Type B pancreatic cell (in vitro differentiated cells): Measurements from ENCODE around the gene HS2ST1. TPM values are rescaled to one million over a fixed set of nuclear protein-coding genes. Genes with fewer than 3 reads are reported as not detected.
"Not testable (repeated sequence)": the region's sequence is repeated elsewhere in the genome, so short reads cannot be mapped to it uniquely, and the experiment has no call there.

ENCODE experiments used
- DNase-seq: peaks from one replicate; pipeline ENCODE4 v3.0.0; 2021; ENCODE audit warnings: mixed read lengths; ENCODE audit not compliant: unreplicated experiment; ENCODE audit errors: extremely low spot score
- H3K27ac Mint-ChIP-seq: 2 replicates; pipeline ENCODE4 v1.8.0; 2021; ENCODE audit warnings: mild to moderate bottlenecking, mixed read lengths
- H3K27me3 Mint-ChIP-seq: 2 replicates; pipeline ENCODE4 v1.8.0; 2021; ENCODE audit warnings: mixed read lengths
- H3K36me3 Mint-ChIP-seq: 2 replicates; pipeline ENCODE4 v1.8.0; 2021; ENCODE audit warnings: mixed read lengths
- H3K4me1 Mint-ChIP-seq: one replicate; pipeline ENCODE4 v1.8.0; 2021; ENCODE audit warnings: mixed read lengths; ENCODE audit not compliant: unreplicated experiment
- H3K4me3 Mint-ChIP-seq: 2 replicates; pipeline ENCODE4 v1.8.0; 2021; ENCODE audit warnings: mild to moderate bottlenecking, mixed read lengths
- H3K9me3 Mint-ChIP-seq: 2 replicates; pipeline ENCODE4 v1.8.0; 2021; ENCODE audit warnings: mixed read lengths
- CTCF ChIP-seq: fragments of 200-600 bp; sonication (generic); conservative IDR thresholded peaks from 2 replicates; pipeline ENCODE4 v1.5.0; 2021; ENCODE audit warnings: antibody characterized with exemption, mild to moderate bottlenecking
- total RNA-seq: library from RNA; stranded (reverse); gene quantifications from 2 replicates; pipeline ENCODE4 v1.2.1, GENCODE V29; 2021; ENCODE audit warnings: low replicate concordance

HS2ST1 gene
- total RNA-seq, 1 donor from 2014 or later, result 40.3 TPM

- Mint-ChIP-seq H3K4me3 (no peak overlapping the region), H3K27ac (no peak overlapping the region), H3K4me1 (no peaks in the 10 kb centered on the region), H3K36me3 (peaks cover 15% of the 10 kb centered on the region), H3K9me3 (no peaks in the 10 kb centered on the region), H3K27me3 (no peaks in the 10 kb centered on the region)
- no peak for TF ChIP-seq CTCF
- no peak for DNase-seq
These were observed 42.3 kb upstream of the HS2ST1 start for GRCh38 chr1:86872086-86872485.

- no peak for TF ChIP-seq CTCF
- no peak for DNase-seq
- Mint-ChIP-seq H3K36me3 (peaks cover 19% of the 10 kb centered on the region), H3K4me1 (no peaks in the 10 kb centered on the region), H3K4me3 (no peak overlapping the region), H3K9me3 (no peaks in the 10 kb centered on the region), H3K27me3 (no peaks in the 10 kb centered on the region), H3K27ac (no peak overlapping the region)
These were observed 38.7 kb upstream of the HS2ST1 start for GRCh38 chr1:86875722-86876121.

GRCh38 chr1:86887479-86888162 lies 26.8 kb upstream of the HS2ST1 start:
- Mint-ChIP-seq H3K27ac (no peak overlapping the region), H3K4me3 (no peak overlapping the region), H3K36me3 (peaks cover 6% of the 10 kb centered on the region), H3K27me3 (no peaks in the 10 kb centered on the region), H3K9me3 (no peaks in the 10 kb centered on the region), H3K4me1 (no peaks in the 10 kb centered on the region)
- DNase-seq, result no peak
- TF ChIP-seq CTCF, result no peak

- H3K27me3 Mint-ChIP-seq, result no peaks in the 10 kb centered on the region
- H3K4me3 Mint-ChIP-seq, result no peak overlapping the region
- no peak for DNase-seq
- no peak for TF ChIP-seq CTCF
- H3K9me3 Mint-ChIP-seq, result no peaks in the 10 kb centered on the region
- H3K36me3 Mint-ChIP-seq, result peaks cover 6% of the 10 kb centered on the region
- no peaks in the 10 kb centered on the region for H3K4me1 Mint-ChIP-seq
- H3K27ac Mint-ChIP-seq, result no peak overlapping the region
These were observed 26.1 kb upstream of the HS2ST1 start for GRCh38 chr1:86888327-86888726.

GRCh38 chr1:86899401-86899800 lies 15.0 kb upstream of the HS2ST1 start:
- H3K9me3 Mint-ChIP-seq, H3K27me3 Mint-ChIP-seq, H3K27ac Mint-ChIP-seq, H3K4me1 Mint-ChIP-seq, DNase-seq, H3K4me3 Mint-ChIP-seq: not testable (repeated sequence)
- H3K36me3 Mint-ChIP-seq, result peaks cover 26% of the 10 kb centered on the region

- peaks cover 34% of the 10 kb centered on the region for H3K36me3 Mint-ChIP-seq
- no peak for TF ChIP-seq CTCF
These were observed 8.6 kb upstream of the HS2ST1 start for GRCh38 chr1:86905875-86906274.

More at GRCh38 chr1:86905875-86906274, 8.6 kb upstream of the HS2ST1 start:
- H3K27ac Mint-ChIP-seq, result no peak overlapping the region
- H3K9me3 Mint-ChIP-seq, result no peaks in the 10 kb centered on the region
- H3K27me3 Mint-ChIP-seq, result no peaks in the 10 kb centered on the region
- no peak overlapping the region for H3K4me3 Mint-ChIP-seq
- DNase-seq, result no peak
- H3K4me1 Mint-ChIP-seq, result peaks cover 19% of the 10 kb centered on the region
